ENCODE results near the gene SLC22A23.

GRCh38 chr6:3444276-3445088, 12.4 kb downstream of the SLC22A23 start:
- no peak for TF ChIP-seq CTCF (IDR thresholded peaks at IDR 0.05)
- no peak for TF ChIP-seq POLR2A (IDR thresholded peaks at IDR 0.05)
